AG04449 (cell line): ENCODE results near the gene ITIH3.

ENCODE experiments used
- CTCF ChIA-PET: fragments of 350-600 bp; formaldehyde crosslinking; extraction: SDS; loops from one replicate; lab custom pipeline; 2021; ENCODE audit warnings: antibody characterized with exemption; lab: Yijun Ruan, JAX
- POLR2A ChIA-PET: fragments of 400-600, 350-600 bp; formaldehyde crosslinking; extraction: SDS; loops from one replicate; lab custom pipeline; 2020; ENCODE audit warnings: antibody characterized with exemption, inconsistent platforms; lab: Yijun Ruan, JAX
- DNase-seq: peaks from one replicate; pipeline ENCODE4 v3.0.0-alpha.2; 2010; ENCODE audit warnings: low read depth, low spot score
- H3K4me3 ChIP-seq: 2 replicates; pipeline ENCODE4 v1.5.1; 2011; ENCODE audit warnings: low read depth, mild to moderate bottlenecking, control low read depth, low read length
- TF ChIP-seq, protein P1 (sequence below): IDR thresholded peaks from one replicate; pipeline ENCODE4 v1.5.1; 2011; ENCODE audit warnings: mild to moderate bottlenecking, moderate library complexity, low read length, control low read depth, inconsistent platforms; ENCODE audit not compliant: insufficient read depth; ENCODE audit errors: missing control alignments

ITIH3 gene

DNA sequence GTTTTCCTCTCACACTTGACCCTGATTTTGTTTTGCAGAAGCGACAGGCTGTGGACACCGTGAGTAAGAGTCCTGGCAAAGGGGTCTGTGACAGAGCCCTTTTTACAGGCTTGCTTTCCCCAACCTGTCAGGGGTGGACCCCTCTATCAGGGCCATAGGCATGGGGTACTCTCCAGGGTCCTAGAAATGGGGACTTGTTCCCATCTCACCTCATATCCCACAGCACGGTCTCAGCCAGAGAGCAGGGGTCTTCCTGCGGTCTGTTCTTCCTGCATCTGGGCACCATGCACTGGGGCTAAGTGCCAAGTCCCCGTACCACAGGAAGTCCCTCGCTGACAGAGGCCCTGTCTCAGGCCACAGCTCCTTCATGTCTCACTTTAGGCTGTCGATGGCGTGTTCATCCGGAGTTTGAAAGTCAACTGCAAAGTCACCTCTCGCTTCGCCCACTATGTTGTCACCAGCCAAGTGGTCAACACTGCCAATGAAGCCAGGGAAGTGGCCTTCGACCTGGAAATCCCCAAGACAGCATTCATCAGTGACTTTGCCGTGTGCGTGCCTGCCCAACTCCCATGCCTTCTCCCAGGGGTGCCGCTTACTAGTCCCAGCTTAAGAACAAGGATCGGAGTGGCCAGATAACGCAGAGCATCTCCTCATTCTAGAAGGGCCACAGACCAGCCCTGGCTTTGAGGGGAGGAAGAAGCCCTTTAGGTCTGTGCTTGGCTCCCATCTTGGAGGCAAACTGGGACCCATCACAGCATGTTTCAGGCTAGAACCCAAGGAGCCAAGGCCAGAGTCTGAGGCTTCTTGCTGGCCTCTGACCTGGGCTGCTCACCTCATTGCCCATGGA, 16.4 kb upstream of the ITIH3 start:
- CTCF ChIA-PET = interaction anchor here (1.4 kb wide), 1 partner anchor 12 kb away, joined by 4 read pairs; no protein-coding TSS in a partner anchor
- DNase-seq = no peak
- TF ChIP-seq, protein P1, sequence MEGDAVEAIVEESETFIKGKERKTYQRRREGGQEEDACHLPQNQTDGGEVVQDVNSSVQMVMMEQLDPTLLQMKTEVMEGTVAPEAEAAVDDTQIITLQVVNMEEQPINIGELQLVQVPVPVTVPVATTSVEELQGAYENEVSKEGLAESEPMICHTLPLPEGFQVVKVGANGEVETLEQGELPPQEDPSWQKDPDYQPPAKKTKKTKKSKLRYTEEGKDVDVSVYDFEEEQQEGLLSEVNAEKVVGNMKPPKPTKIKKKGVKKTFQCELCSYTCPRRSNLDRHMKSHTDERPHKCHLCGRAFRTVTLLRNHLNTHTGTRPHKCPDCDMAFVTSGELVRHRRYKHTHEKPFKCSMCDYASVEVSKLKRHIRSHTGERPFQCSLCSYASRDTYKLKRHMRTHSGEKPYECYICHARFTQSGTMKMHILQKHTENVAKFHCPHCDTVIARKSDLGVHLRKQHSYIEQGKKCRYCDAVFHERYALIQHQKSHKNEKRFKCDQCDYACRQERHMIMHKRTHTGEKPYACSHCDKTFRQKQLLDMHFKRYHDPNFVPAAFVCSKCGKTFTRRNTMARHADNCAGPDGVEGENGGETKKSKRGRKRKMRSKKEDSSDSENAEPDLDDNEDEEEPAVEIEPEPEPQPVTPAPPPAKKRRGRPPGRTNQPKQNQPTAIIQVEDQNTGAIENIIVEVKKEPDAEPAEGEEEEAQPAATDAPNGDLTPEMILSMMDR = no peak
- H3K4me3 ChIP-seq = no peak overlapping the region
- POLR2A ChIA-PET = no interaction called here

DNA sequence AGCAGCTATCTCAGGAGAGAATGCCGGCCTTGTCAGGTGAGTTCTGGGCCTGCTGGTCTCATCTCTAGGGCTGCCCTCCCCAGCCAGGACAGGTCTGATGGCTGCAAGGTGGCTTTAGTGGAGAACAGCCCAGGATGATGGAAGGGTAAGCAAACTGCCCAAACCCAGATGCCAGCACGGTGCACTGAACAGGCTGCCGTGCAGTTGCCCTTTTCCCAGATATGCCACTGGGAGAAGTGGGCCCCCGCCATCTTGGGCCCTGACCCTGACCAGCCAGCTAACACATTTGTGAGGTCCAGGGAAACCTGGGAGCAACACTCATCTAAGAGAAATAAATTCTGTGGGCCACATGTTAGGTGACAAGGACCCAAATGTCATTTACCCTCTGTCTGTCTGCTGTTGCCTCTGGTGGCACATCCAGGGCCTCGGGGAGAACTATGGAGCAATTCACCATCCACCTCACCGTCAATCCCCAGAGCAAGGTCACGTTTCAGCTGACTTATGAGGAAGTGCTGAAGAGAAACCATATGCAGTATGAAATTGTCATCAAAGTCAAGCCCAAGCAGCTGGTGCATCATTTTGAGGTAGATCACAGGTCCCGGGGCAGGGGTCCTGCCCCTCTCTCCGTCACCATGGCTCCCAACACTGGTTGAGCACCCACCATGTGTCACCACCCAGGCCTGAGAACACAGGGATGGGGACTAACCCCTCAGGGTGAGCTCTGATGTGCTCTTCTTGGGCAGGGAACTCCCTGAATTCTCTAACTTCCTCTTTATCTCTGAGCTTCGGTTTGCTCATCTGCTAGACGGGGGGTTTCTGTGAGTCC, 15.4 kb upstream of the ITIH3 start:
- TF ChIP-seq, protein P1 = no peak
- POLR2A ChIA-PET = no interaction called here
- H3K4me3 ChIP-seq = no peak overlapping the region
- DNase-seq = no peak
- CTCF ChIA-PET = interaction anchor here (1.4 kb wide), 1 partner anchor 11 kb away, joined by 4 read pairs; no protein-coding TSS in a partner anchor

DNA sequence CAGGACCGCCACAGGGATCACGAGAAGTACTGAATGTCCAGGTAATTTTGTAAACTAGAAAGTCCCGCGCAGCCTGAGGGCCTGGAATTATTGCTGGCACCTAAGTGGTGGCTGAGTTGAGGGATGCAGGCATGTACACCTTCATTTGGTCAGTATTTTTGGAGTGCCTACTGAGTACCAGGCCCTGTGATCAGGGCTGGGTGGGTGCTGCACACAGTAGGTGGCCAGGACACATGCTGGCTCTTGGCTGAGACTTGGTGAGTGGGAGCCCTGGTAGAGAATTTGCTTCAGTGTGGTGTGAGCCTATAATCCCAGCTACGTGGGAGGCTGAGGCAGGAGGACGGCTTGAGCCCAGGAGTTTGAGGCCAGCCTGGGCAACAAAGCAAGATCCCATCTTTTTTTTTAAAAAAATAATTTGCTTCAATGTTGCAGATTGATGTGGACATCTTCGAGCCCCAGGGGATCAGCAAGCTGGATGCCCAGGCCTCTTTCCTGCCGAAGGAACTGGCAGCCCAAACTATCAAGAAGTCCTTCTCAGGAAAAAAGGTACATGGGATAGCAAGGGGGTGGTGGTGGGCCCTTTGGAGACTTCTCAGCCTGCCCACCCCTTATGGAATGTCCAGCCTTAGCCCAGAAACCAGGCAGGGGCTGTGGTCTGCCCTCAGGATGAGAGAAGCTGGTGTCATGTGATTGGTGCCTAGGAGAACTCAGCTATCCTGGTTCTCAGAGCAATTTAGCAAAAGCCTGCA, 14.6 kb upstream of the ITIH3 start:
- POLR2A ChIA-PET = no interaction called here
- no peak overlapping the region for H3K4me3 ChIP-seq
- CTCF ChIA-PET = interaction anchor here (1.4 kb wide), 1 partner anchor 10 kb away, joined by 4 read pairs; no protein-coding TSS in a partner anchor
- TF ChIP-seq, protein P1 = no peak
- no peak for DNase-seq

DNA sequence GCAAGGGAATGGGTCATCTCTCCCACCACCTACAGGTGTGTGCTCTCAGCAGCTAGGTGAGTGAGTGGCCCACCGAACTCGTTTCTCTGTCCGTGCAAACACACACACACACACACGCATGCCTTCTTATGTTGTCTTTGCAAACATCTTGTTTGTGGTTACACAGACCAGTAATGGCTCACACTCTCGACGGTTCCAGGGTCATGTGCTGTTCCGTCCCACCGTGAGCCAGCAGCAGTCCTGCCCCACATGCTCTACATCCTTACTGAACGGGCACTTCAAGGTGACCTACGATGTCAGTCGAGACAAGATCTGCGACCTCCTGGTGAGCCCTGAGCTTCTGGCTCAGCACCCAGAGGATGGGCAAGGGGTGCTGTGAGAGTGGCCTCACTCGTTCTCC, 12.9 kb upstream of the ITIH3 start:
- TF ChIP-seq, protein P1 = no peak
- ChIA-PET CTCF (no interaction called here), POLR2A (no interaction called here)
- DNase-seq = no peak
- H3K4me3 ChIP-seq = no peak overlapping the region

DNA sequence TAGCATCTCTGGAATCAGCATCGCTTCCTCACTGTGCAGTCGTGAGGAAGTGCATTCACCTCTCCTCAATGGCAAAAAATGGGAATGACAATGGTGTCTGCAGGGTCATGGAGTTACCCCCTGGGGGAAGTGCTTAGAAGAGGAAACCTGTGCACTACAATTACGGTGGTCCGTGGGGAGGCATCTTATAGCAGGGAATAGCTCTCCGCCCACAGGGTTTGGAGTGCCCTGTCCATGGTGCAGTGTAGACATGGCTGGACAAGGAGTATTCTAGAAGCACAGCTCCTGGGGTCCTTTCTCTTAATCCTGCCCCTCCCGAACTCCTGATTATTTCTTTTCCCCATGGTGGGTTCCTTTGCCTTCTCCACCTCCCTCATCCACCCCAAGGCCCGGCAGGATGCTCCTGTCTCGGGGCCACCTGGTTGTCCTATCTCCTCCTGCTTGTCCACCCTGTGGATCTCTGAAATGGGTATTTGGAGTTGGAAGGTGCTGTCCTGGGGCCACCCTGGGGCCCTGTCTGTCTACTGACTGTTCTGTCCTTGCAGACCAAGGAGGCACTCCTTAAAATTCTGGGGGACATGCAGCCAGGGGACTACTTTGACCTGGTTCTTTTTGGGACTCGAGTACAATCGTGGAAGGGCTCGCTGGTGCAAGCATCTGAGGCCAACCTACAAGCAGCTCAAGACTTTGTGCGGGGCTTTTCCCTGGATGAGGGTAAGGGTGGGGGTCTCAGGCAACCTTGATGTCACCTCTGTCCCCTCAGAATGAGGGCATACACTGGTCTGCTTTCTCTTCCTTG, 12.0 kb upstream of the ITIH3 start:
- TF ChIP-seq, protein P1 = no peak
- POLR2A ChIA-PET = no interaction called here
- DNase-seq = no peak
- H3K4me3 ChIP-seq = no peak overlapping the region
- CTCF ChIA-PET = interaction anchor here (1.0 kb wide), 1 partner anchor 152 kb away, joined by 3 read pairs; no protein-coding TSS in a partner anchor
